BJ (cell line): ENCODE data around the gene PDE1C. TPM values are rescaled to one million over a fixed set of nuclear protein-coding genes. Genes with fewer than 3 reads are reported as not detected.

Source experiments
- CTCF ChIA-PET: fragments of 350-600 bp; formaldehyde crosslinking; extraction: SDS; loops from one replicate; lab custom pipeline; 2021; ENCODE audit warnings: antibody characterized with exemption, inconsistent platforms; lab: Yijun Ruan, JAX
- POLR2A ChIA-PET: fragments of 300-600 bp; sonication (Branson Sonifier 250); formaldehyde crosslinking; extraction: SDS; loops from one replicate; lab custom pipeline; 2021; ENCODE audit warnings: antibody characterized with exemption; lab: Charles Lee
- DNase-seq: peaks from one replicate; pipeline ENCODE4 v3.0.0-alpha.2; 2011; ENCODE audit warnings: low read depth
- H3K27me3 ChIP-seq: 2 replicates; pipeline ENCODE4 v1.6.0; 2011; ENCODE audit warnings: low read length; ENCODE audit not compliant: control insufficient read depth, insufficient read depth
- H3K36me3 ChIP-seq: 2 replicates; pipeline ENCODE4 v1.5.1; 2011; ENCODE audit warnings: low read length; ENCODE audit not compliant: control insufficient read depth, insufficient read depth
- H3K4me3 ChIP-seq: 2 replicates; pipeline ENCODE4 v1.5.1; 2011; ENCODE audit warnings: low read depth, mild to moderate bottlenecking, control low read depth, low read length
- polyA plus RNA-seq: library from polyadenylated mRNA; depleted of rRNA; stranded (reverse); fragments of >200 nt; gene quantifications from 2 replicates; pipeline ENCODE4 v1.2.3, GENCODE V29; 2011
- TF ChIP-seq, protein P1 (sequence below): IDR thresholded peaks from 2 replicates; pipeline ENCODE4 v1.5.1; 2011; ENCODE audit warnings: low read depth, mild to moderate bottlenecking, control low read depth, inconsistent platforms, low read length, moderate library complexity; ENCODE audit not compliant: insufficient read depth

The PDE1C gene
- polyA plus RNA-seq, 1 experiment: 19.6 TPM

DNA sequence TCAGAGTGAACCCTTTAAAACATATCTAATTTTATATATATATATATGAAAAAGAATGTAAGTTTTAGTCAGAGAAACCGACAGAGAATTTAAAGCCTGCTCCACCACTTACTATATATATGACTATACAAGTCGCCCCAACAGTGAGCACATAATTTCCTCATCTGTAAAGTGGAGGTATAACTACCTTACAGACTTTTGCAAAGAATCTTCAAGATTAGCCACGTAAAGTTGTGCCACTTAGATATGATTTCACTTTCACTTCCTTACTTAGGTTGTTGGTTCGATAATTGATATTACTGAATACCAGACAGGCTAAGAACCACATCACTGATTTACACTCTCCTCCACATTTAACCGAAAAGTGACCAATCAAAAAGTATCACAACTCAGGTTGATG, 94.7 kb downstream of the PDE1C start:
- TF ChIP-seq, protein P1, sequence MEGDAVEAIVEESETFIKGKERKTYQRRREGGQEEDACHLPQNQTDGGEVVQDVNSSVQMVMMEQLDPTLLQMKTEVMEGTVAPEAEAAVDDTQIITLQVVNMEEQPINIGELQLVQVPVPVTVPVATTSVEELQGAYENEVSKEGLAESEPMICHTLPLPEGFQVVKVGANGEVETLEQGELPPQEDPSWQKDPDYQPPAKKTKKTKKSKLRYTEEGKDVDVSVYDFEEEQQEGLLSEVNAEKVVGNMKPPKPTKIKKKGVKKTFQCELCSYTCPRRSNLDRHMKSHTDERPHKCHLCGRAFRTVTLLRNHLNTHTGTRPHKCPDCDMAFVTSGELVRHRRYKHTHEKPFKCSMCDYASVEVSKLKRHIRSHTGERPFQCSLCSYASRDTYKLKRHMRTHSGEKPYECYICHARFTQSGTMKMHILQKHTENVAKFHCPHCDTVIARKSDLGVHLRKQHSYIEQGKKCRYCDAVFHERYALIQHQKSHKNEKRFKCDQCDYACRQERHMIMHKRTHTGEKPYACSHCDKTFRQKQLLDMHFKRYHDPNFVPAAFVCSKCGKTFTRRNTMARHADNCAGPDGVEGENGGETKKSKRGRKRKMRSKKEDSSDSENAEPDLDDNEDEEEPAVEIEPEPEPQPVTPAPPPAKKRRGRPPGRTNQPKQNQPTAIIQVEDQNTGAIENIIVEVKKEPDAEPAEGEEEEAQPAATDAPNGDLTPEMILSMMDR: no peak
- POLR2A ChIA-PET: no interaction called here
- no peak overlapping the region for H3K4me3 ChIP-seq

DNA sequence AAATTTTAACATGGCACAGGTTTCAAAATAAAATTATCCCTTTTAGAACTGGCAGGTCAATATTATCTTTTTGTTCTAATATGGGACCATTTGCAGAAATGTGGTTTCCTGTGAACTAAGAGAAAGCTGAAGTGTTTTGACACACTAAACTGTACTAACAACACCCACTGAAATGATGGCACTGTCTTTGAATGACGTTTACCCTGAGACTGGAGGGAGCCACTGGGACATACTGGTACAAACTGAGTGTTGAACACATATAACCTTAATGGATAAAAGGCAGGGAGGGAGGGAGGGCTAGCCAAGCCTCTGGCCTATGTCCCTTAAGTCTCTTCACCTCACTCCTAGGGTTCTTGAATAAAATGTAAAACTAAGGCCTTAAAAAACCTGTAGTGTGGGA, 95.9 kb downstream of the PDE1C start:
- CTCF ChIA-PET: interaction anchor here (0.5 to 1.4 kb wide), 3 partner anchors 24 to 35 kb away, joined by 3 read pairs; no protein-coding TSS in a partner anchor
- Histone ChIP-seq H3K4me3 (no peak overlapping the region), H3K36me3 (no peaks in the 10 kb centered on the region), H3K27me3 (no peaks in the 10 kb centered on the region)
- POLR2A ChIA-PET: no interaction called here
- TF ChIP-seq, protein P1: no peak
- no peak for DNase-seq

More for the DNA sequence above, 94.7 kb downstream of the PDE1C start:
- DNase-seq: no peak
- H3K36me3 ChIP-seq: no peaks in the 10 kb centered on the region
- CTCF ChIA-PET: no interaction called here
- no peaks in the 10 kb centered on the region for H3K27me3 ChIP-seq

DNA sequence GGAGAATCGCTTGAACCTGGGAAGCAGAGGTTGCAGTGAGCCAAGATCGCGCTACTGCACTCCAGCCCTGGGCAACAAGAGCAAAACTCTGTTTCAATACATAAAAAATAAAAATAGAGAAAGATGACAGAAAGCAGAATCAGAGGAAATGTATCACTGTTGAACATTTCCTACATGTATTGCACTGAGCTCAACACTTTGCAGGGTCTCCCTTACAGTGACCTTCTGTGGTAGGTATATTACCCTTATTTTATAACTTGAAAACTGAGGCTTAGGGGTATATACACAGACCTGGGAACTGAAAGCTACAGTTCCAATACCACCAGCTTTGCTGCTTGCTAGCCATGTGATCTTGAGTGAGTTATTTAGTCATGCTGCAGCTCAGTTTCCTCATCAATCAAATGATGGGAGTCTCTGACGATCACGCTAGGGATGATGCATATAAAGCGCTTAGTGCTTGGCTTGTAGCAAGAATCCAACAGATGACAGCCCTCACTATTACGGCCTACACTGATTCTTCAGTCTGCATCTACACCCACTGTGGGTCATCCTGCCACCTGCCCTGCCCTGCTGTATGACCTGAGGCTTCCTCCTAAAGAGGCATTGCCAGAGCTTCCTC, 99.0 kb downstream of the PDE1C start:
- H3K27me3 ChIP-seq: no peaks in the 10 kb centered on the region
- ChIA-PET CTCF (interaction anchor here (0.6 to 1.3 kb wide), 3 partner anchors 12 to 21 kb away, joined by 3 to 4 read pairs (median 3); no protein-coding TSS in a partner anchor), POLR2A (no interaction called here)
- no peak overlapping the region for H3K4me3 ChIP-seq
- TF ChIP-seq, protein P1: no peak
- DNase-seq: no peak
- no peaks in the 10 kb centered on the region for H3K36me3 ChIP-seq

DNA sequence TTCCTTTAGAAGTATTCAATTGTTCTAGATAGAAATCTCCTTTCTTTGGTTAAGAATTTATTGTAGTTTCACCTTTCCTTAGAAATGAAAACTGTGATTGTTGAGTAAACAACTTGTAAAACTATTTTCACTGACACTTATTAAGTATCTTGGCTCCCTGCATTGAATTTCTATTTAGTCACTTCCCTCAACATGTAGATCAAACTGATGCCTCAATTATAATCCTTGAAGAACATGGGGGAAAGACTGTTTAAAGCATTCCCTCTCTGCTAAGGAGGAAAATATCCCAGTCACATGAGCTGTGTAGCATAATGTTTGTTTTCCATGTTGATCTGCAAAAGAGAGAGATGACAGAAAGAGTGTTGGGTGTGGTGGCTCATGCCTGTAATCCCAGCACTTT, 99.7 kb downstream of the PDE1C start:
- Histone ChIP-seq H3K27me3 (no peaks in the 10 kb centered on the region), H3K4me3 (no peak overlapping the region), H3K36me3 (no peaks in the 10 kb centered on the region)
- TF ChIP-seq, protein P1: no peak
- CTCF ChIA-PET: interaction anchor here (0.6 to 1.3 kb wide), 3 partner anchors 13 to 21 kb away, joined by 3 to 4 read pairs (median 3); no protein-coding TSS in a partner anchor
- POLR2A ChIA-PET: no interaction called here
- no peak for DNase-seq

DNA sequence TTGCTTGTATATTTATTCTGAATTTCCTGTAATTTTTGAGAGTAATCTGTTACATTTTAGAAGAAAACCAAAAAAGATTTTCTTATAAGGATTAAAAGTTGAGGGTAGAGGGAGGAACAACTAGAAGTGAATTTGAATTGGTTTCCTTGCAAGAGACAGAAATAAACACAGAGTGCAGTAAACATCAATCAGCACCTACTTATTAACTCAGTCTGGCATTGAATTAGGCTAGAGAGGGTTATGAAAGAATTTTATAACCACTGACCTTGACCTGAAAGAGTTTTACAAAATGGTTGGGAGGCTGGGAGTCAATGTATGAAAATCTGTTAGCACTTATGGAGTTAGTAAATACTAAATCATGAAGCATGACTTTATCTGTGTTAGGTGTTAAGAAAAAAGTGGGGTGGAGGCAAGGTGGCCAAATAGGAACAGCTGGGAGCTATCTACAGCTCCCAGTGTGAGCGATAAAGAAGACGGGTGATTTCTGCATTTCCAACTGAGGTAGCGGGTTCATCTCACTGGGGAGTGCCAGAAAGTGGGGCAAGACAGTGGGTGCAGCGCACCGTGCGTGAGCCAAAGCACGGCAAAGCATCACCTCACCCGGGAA, 106.5 kb downstream of the PDE1C start:
- CTCF ChIA-PET: no interaction called here
- TF ChIP-seq, protein P1: no peak
- POLR2A ChIA-PET: no interaction called here
- Histone ChIP-seq H3K36me3 (no peaks in the 10 kb centered on the region), H3K4me3 (no peak overlapping the region), H3K27me3 (no peaks in the 10 kb centered on the region)
- DNase-seq: no peak
